LHCN-M2 (cell line): ENCODE measurements around the gene ADAMTSL2. TPM values are rescaled to one million over a fixed set of nuclear protein-coding genes. Genes with fewer than 3 reads are reported as not detected.

Experiments
- DNase-seq: peaks from one replicate; pipeline ENCODE4 v3.0.0-alpha.2; 2012; ENCODE audit warnings: low read depth
- total RNA-seq: library from RNA; depleted of rRNA; stranded (reverse); fragments of >200 nt; gene quantifications from 2 replicates; pipeline ENCODE4 v1.2.3, GENCODE V29; 2014

Gene ADAMTSL2
- total RNA-seq, 1 experiment from 2014 or later: not detected

GRCh38 chr9:133585481-133586351 is 51.2 kb downstream of the ADAMTSL2 start:
- no peak for DNase-seq

- no peak for DNase-seq
Observed at GRCh38 chr9:133587051-133587450, 52.5 kb downstream of the ADAMTSL2 start.

GRCh38 chr9:133587466-133587865 is 53.0 kb downstream of the ADAMTSL2 start:
- no peak for DNase-seq

- no peak for DNase-seq
Observed at GRCh38 chr9:133589454-133590227, 55.1 kb downstream of the ADAMTSL2 start.

GRCh38 chr9:133590231-133590855 is 55.8 kb downstream of the ADAMTSL2 start:
- DNase-seq: peak; percentile 27

- DNase-seq: no peak
Observed at GRCh38 chr9:133591116-133591910, 56.8 kb downstream of the ADAMTSL2 start.

- no peak for DNase-seq
Observed at GRCh38 chr9:133591985-133592384, 57.5 kb downstream of the ADAMTSL2 start.

- no peak for DNase-seq
Observed at GRCh38 chr9:133592731-133593409, 58.4 kb downstream of the ADAMTSL2 start.

- no peak for DNase-seq
Observed at GRCh38 chr9:133593587-133594253, 59.2 kb downstream of the ADAMTSL2 start.

- DNase-seq: no peak
Observed at GRCh38 chr9:133594310-133594709, 59.8 kb downstream of the ADAMTSL2 start.

GRCh38 chr9:133595910-133596309 is 61.4 kb downstream of the ADAMTSL2 start:
- no peak for DNase-seq

GRCh38 chr9:133597316-133597957 is 62.9 kb downstream of the ADAMTSL2 start:
- peak; percentile 12 for DNase-seq

GRCh38 chr9:133598978-133599377 is 64.5 kb downstream of the ADAMTSL2 start:
- DNase-seq: no peak

- no peak for DNase-seq
Observed at GRCh38 chr9:133599470-133600173, 65.1 kb downstream of the ADAMTSL2 start.

GRCh38 chr9:133600739-133601138 is 66.2 kb downstream of the ADAMTSL2 start:
- no peak for DNase-seq

GRCh38 chr9:133601746-133602145 is 67.2 kb downstream of the ADAMTSL2 start:
- no peak for DNase-seq

GRCh38 chr9:133602277-133602676 is 67.8 kb downstream of the ADAMTSL2 start:
- no peak for DNase-seq

GRCh38 chr9:133603135-133603927 is 68.8 kb downstream of the ADAMTSL2 start:
- no peak for DNase-seq
